ENCODE results near the gene ABCG5.

The ABCG5 gene

DNA sequence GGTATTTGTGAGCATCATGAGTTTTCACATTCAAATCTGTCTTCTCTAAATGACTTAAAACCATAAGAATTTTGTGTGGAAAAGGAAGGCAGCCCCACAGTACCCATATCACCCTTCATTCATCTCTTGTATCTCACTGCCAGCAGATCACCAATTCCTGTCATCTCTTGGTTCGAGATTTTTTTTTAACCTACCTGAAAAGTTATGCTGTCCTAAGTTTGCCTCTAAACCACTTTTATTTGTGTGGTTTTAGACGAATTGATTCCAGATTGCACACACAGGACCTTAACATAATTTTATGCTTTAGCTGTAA lies 32.0 kb downstream of the ABCG5 start:
- no peak for DNase-seq (ENCODE audit: low read depth in 2 of 2)

DNA sequence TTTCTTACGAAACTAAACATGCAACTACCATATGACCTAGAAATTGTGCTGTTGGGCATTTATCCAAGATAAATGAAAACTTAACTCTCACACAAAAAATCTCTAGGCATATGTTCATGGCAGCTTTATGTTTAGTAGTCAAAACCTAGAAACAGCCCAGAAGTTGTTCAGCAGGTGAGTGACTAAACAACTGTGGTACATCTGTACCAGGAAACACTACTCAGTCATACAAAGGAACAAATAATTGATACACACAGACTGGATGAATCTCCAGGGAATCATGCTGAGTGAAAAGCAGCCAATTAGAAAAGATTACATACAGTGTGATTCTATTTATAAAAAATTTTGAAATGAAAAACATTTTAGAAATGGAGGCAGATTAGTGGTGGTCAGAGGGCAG lies 35.5 kb downstream of the ABCG5 start:
- DNase-seq (ENCODE audit: low read depth in 2 of 2), result no peak

DNA sequence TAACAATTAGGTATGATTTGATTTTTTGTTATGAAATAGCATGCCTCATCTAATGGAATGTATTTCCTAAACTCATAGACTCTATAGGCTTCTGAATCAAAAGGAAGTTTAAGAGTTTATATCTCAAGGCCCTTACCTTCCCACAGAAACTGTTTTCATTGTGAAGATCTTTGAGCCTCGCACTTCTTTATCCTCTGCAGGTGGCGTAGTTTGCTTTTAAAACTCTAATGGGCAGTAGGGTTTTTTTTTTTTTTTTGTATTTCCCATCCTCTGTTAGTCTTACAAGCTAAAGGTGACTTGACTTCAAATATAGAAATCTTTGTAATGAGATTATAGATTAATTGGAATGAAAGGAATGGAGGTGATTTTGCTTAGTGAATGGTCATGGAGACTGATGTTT lies 36.5 kb downstream of the ABCG5 start:
- no peak for DNase-seq (ENCODE audit: low read depth in 2 of 2)

DNA sequence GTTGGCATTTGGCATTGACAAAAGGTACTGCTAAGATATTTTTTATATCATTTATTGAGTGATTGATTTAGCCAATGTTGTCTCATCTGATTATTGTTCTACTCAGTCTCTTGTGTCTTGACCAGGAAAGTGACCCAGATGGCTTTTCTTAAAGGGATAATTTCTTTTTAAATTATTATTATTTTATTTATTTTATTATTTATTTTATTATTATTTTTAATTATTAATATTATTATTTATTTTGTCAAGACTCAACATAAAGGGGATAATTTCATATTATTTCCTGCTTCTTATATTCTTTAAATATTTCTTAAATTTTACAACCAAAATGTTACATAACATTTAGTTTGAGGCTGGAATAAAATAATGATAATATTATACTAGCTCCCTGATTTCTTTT lies 37.7 kb downstream of the ABCG5 start:
- DNase-seq (ENCODE audit: low read depth in 2 of 2), result no peak

DNA sequence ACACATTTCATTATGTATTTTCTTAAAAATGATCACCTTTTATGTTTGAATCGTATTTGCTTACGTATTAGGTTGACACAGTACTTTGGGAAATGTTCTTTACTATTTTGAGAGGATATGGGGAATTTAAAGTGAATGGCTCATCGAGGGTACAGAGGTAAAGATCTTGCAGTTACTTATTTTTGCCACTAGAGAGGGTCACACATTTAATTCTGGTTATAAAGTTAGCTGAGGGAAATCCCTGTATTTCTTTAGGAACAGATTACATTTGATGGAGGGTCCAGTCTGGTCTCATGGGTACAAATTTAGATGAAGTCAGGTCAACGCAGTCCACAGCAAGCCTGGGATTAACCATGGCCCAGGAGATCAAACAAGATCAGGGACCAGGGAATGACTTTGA lies 40.3 kb downstream of the ABCG5 start:
- DNase-seq (ENCODE audit: low read depth in 2 of 2), result no peak

DNA sequence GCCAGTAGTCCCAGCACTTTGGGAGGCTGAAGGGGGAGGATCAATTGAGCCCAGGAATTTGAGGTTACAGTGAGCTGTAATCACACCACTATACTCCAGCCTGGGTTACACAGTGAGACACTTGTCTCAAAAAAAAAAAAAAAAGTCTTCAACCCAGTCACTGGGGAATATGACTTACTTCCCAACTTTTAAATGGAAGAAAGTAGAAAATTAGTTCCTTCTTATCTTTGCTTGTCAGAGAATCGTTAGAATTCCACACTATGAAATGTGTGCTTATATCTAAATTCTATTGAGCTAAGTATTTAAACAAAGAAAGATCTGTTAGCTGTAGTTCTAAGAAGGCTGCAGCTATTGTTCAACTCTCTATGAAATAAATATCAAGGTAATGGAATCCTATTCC lies 42.4 kb downstream of the ABCG5 start:
- DNase-seq (ENCODE audit: low read depth in 2 of 2), result no peak

DNA sequence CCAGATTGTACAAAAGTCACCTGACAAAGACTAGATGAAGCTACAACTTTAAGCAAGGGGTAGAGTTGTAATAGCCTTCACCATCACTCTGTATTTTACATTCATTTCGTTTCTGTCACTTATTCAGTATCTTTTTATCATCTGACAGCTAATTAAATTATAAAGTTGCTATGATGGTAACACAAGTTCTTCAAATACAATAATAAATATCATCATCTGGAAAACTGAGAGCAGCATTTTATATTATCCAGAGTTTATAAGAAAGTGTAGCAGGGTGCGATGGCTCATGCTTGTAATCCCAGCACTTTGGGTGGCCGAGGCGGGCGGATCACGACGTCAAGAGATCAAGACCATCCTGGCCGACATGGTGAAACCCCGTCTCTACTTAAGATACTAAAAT lies 43.7 kb downstream of the ABCG5 start:
- no peak for DNase-seq (ENCODE audit: low read depth in 2 of 2)

DNA sequence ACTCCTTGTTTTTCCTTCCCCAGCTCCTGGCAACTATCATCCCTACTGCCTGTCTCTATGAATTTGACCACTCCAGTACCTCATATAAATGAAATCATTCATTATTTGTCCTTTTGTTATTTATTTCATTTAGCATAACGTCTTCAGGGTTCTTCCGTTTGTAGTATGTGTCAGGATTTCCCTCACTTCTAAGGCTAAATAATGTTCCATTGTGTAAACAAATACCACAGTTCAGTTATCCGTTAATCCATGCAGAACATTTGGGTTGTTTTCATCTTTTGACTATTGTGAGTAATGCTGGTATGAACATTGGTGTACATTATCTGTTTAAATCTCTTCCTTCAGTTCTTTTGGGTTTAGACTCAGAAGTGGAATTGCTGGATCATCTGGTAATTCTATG lies 46.0 kb downstream of the ABCG5 start:
- DNase-seq (ENCODE audit: low read depth in 2 of 2), result no peak

DNA sequence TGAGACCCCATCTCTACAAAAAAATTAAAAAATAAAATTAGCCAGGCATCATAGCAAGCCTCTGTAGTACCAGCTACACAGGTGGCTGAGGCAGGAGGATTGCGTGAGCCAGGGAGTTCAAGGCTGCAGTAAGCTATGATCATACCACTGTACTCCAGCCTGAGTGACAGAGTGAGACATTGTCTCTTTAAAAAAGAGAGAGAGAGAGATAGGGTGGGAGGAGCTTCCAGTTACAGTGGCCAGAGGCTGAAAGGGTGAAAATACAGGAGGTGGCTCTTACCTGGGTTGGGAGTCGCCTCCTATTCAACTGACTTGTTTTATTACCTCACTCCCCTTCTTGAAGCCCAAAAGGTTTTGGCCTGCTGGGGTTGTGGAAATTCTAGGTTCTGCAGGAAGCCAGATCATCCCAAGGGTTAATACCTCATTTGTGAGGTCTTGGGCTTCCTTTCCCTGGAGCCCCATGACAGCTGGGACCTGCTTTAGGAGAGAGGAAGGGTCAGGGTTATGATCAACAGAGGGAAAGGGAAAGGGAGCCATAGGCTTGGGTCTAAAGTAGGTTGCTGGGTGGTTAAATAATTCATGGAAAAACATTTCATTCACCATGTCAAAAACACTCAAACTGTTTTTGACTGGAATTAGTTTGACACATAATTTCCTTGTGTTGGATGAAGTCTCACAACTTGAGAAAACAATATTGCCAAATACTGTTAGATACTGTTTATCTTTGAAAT lies 47.4 kb downstream of the ABCG5 start:
- DNase-seq (ENCODE audit: low read depth in 2 of 2), result no peak

DNA sequence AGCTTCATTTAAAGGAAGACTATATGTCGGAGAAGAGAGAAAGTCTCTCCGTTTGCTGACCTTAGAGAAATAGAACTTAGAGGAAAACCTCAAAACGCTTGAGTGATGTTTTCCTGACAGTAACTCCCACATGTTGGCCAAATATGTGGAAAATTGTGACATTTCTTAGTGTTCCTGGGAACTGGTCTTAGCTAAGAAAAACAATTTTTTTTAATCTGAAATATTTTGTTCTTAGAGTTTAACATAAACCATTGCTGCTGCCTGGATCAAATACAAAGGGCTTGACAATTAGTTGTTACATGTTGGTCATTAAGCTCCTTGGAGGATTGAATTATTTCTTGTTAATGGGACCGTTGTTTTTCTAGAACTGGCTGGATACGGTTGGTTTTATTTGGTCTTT lies 48.5 kb downstream of the ABCG5 start:
- DNase-seq (ENCODE audit: low read depth in 2 of 2), result no peak

DNA sequence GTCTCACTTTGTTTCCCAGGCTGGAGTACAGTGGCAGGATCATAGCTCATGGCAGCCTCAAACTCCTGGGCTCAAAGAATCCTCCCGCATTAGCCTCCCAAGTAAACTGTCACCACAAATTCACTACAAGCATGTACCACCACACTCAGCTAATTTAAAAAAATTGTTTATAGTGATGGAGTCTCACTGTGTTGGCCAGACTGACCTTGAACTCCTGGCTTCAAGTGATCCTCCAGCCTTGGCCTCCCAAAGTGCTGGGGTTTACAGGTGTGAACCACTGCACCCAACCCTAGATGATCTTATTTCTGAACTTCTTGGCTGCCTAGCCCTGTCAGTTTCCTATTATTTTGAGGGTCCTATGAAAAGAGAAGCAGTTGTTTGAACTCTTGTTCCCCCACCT lies 50.0 kb downstream of the ABCG5 start:
- no peak for DNase-seq (ENCODE audit: low read depth in 2 of 2)

DNA sequence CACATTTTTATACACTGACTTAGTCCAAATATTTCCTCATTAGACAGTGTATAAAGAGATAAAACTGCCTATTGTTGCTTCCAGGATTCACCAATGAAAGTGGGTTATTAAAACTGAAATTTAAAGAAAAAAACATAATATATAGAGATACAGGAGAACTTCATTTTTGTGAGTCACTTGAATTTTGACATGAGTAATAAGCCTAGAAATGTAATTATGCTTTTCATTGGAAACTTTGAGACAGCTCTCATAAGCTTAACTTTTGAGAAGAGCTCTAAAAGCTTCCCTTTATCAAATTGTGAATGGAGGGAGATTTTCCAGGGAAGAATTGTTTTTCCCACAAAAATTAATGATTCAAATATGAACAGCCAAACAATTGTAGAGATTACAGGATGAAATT lies 50.7 kb downstream of the ABCG5 start:
- no peak for DNase-seq (ENCODE audit: low read depth in 2 of 2)

DNA sequence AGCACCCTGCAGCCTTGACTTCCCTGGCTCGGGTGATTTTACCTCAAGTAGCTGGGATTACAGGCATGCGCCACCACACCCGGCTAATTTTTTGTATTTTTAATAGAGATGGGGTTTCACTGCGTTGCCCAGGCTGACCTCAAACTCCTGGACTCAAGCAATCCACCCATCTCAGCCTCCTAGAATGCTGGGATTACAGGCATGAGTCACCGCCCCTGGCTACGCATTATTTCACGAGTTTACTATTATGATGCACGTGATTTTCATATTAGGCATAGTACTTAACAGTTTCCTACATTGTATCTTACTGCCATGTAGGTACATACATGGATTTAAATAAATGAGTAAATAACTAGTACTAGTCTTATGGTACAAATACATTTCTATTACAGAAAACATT lies 60.4 kb downstream of the ABCG5 start:
- no peak for DNase-seq (ENCODE audit: low read depth in 2 of 2)

DNA sequence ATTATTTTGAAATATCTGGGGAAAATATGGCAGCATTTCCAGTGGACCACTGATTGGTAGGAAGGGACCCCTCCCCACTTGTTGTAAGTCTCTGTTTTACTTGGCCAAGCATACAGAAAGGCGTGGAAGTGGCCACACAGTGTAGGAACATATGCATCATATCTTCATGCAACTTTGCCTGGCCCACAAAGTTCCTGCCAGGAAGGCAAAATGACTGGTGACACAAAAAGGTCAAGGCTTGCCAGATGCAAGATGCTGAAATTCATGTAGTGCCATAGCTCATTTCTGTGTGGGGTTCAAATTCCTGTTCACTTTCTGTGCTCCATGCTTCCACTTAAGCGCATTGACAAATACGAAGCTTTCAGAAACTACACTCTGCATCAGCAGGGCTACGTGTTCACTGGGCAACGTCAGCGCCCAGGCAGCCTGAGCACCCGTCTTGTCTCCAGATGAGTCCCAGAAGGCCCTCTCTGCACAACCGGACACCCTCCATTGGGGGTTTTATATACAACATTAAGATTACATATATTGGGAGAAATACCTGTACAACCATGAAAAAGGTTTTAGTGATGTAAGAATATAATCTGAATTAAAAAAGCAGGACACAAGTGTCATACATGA lies 61.2 kb downstream of the ABCG5 start:
- peak in 1 of 2 donors; percentile 26 for DNase-seq (ENCODE audit: low read depth in 2 of 2)

DNA sequence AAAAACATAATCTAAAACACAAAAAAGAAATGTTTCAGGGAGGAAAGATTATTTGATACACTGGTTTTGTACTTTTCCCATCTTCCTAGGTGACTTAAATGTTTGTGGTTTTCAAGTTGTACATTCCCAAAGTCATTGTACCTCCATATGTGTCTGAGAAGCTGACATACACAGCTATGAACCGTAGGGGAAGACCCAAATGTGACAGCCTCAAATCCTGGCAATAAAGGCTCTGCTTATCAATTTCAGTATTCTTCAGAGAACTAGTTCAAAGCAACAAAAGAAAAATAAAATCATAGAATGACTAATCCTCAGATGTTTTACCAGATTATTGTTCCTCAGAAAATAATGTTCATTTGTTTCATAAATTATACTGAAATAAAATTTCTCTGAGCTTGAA lies 62.3 kb downstream of the ABCG5 start:
- DNase-seq (ENCODE audit: low read depth in 2 of 2), result no peak

DNA sequence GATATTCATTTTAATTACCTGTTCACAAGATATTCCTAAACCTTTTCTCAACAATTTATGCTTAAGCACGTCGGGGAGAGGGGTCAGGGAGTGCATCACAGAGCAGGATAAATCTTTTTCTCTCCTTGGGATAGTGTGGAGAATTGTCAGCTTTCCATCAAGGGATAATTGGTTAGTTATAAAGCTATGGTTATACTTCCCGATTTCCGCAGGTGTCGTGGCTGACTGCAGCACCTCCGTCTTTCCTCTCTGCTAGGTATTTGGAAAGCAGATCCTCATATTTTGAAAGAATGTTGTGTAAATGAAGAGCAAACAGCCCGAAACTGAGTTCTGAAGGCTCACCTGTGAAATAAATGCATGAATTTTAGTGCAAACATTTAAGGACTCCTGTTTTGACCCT lies 64.0 kb downstream of the ABCG5 start:
- no peak for DNase-seq (ENCODE audit: low read depth in 2 of 2)

DNA sequence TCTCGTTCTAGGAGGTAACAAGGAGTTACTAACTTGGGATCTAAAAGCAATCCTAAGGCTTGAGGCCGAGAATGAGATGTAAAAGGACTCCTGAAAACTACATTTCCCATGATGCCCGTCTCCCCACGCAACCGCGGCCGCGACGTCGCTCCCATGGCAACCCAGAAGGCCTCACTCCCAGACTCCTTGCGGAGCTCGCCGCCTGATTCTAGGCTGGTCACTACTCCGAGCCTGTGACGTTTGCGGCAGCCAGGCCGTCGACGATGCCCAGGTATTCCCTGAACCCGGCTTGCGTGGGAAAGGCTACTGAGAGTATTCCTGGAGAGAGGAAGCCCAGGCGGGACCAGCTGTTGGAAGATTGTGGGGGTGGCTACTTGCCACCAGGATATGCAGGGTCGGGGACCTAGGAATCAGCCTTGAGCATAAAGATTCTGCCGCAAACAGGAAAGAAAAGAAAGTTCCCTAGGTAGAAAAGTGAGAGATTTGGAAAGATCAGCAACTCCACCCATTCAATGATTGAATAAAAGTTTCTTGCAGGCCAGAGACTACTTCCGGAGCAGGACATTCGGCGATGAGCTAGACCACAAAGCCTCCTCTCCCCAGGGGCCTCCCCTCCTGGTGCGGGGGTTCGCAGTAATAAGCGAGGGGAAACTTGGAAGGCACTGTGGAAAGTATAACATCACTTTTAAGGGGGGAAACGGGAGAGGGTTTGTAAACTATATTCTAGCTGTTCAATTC lies 64.6 kb downstream of the ABCG5 start, which contains the start of gene DYNC2LI1:
Gene DYNC2LI1, plus strand, starts transcription at position 164 of the 738 bp plus-strand sequence. Its CDS starts 100 bp downstream, at position 264.
- peak; percentile 77 to 78 for DNase-seq (ENCODE audit: low read depth in 2 of 2)

DNA sequence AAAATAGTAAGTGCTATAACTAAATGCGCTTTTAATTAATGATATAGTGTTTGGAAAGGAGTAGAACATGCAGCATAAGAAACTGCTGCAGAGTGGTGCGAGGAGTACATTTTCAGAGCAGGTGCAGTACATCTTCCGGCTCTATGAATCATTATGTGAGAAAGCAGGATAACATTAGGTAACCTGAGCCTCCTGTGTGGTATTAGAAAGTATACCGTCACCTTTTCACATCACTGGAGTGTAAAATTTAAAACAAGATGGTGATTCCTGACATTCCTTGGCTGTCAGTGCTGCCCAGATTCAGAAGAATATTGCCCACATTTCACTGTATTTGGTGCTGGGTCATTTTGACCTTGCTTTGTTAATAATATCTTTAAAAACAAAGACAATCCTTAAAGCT lies 72.6 kb downstream of the ABCG5 start:
- no peak for DNase-seq (ENCODE audit: low read depth in 2 of 2)

DNA sequence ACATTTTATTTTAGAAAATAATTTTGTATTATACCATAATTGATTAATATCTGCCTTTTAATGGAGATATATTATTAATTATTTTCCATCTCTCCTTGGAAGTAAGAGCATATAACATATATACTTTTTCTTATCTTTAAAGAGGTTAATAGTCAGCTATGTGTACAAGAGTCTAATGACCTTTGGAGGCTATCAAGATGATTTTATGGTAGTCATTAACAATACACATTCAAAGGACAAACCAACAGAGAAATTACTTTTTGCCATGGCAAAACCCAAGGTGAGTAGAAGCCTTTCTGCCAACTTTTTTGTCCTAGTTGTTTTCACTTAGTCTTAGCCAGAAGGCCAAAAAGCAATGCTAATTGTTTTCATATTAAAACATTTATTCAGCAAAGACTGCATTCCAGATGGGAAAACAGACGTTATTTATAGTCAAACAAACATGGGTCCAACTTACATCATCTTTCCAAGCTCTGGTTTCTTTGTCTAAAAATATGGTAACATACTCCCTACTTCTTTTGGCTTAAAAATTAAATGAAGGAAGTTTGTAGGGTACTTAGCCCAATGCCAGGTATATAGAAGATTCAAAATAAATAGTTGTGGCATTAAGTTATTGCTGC lies 74.4 kb downstream of the ABCG5 start:
- DNase-seq (ENCODE audit: low read depth in 2 of 2), result no peak

DNA sequence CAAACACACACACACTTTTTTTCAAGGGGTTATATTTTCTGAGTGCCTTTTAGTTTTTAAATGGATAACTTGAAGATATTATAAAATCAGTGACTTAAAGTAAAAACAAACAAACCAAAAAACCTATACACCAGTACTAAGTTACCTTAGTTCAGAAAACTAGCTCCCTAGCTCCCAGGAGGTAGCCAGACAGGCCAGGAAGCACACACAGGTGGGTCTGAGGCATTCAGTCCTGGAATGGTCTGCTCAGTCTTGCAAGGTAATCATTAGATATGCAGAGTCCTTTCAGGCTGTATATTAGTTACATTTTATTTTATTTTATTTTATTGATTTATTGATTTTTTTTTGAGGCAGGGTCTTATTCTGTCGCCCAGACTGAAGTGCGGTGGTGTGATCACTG lies 75.5 kb downstream of the ABCG5 start:
- DNase-seq (ENCODE audit: low read depth in 2 of 2), result no peak

All from stimulated activated CD4-positive, alpha-beta T cell treated with anti-CD3 and anti-CD28 coated beads, Interleukin-15, amount 100 ng/mL, for 48 hours (primary cell).